Ramos (cell line): Measurements from ENCODE around the gene CD82.

Experiments
- in situ Hi-C: fragments of 300-500 bp; cut with MboI; formaldehyde crosslinking; loops from one replicate; pipeline ENCODE4 v1.14.3; 2022; ENCODE audit warnings: low sequenced_read_pairs; ENCODE audit not compliant: unreplicated experiment

Gene CD82

DNA sequence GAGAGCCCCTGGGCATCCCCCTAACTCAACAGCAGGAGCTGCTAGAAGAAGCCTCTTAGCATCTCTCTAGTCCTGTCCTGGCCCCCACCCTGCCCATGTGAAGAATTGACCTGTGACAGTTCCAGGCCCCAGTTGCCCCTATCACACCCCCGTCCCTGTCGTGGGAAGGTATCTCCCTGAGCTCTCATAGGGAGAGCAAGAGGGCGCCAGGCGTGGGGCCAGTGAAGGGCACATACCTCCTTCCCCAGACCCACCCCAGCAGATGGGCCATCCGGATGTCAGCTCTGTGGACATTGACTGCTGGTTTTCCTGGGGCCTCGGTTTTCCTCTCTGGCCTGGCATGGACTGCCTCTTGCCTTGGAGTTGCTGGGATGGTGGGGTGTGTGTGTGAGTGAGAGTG lies 29.5 kb downstream of the CD82 start:
- in situ Hi-C loops: no loop called here

DNA sequence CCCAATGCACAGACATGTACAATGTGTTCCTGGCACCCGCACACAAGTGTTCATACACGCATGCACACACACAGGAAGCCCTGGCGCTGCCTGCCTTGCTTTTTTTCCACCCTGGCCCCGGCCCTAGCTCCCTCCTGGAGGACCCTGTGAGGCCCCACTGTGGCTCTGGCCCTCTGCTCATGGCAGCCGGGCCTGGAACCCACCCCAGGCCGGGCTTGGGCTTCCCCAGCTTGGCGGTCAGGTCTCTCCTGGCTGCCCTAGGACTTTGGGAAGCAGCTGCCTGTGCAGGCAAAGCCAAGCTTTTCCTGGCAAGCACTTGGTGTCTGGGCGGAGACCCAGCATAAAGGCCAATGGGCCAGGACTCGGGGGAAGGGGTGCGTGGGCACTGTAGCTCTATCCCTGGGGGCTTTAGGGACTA lies 30.5 kb downstream of the CD82 start:
- in situ Hi-C loops: no loop called here

DNA sequence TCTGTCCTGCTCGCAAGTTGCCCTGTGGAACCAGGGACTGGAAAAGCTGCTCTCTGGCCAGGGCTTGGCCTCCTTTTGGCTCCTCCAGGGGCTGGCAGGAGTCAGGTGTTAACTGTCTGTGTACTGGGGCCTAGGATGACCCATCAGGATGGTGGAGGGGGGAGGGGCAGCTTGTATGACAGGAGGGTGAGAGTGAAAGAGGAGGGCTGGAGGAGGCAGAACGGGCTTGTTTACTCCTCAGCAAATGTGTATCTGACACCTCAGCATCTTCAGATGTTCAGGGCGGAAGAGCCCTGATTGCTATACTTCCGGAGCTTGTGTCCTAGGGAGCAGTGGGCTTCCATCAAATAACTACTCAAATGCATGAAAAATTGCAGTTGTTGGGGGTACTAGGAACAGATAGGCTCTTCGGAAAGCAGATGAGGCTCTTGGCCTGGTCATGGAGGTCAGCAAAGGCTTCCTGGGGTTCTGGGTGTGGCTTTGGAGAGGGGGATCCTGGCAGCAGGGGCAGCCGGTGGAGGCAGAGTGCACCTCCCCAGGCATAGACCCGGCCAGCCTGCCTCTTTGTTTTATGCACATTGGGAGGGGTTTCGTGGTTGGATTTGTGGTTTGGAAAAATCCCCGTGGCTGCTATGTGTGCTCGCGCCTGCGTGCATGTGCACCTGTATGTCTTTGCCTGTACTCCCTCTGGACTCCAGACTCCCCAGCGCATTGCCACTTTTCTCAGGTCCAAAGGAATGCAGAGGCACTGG lies 31.2 kb downstream of the CD82 start:
- in situ Hi-C loops: no loop called here

DNA sequence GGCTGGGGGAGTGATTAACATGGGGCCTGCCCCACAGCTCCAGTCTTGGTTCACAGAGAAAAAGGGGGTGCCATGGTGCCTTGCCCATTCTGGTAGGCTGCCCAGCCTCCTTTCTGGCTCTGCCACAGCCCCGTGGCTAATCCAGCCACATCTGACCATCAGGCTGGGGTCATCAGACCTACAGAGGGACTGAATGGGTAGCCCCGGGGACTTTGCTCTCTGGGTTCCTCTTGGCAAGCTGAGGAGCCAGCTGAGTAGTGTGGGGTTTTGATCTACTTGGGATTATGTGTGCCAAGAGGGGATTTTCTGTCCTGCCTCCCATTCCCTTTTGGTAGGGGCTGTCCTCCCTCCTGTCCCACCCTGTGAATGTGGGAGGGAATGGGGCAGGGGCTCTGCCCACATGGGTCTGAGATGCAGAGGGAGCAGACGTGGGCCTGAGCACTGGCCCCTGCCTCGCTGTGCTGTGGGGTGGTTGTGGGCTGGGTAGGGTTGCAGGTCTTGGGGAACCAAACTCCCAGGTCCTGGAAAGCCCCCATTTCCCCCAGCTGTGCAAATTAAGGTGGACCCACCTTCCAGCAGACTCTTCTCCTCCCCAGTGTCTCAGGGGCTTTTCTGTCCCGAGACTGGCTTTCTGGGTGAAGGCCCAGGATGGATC lies 32.0 kb downstream of the CD82 start:
- in situ Hi-C loops: no loop called here

DNA sequence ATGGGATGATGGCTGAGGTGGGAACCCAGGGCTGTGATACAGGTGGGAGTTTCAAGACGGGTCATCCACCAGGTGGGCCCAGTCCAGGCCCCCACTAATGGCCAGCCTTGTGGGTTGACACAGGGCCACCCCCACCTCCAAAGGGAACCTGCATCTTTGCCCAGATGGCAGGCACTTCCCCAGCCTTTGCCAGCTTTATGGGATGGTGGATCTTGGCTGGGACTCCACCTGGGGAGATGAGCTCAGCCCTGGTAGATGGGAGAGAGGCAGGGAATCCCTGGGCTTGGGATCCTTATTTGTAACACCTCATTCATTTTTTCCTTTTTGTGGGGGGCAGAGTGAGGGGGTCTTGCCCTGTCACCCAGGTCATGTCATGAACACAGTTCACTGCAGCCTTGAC lies 33.4 kb downstream of the CD82 start:
- in situ Hi-C loops: no loop called here

DNA sequence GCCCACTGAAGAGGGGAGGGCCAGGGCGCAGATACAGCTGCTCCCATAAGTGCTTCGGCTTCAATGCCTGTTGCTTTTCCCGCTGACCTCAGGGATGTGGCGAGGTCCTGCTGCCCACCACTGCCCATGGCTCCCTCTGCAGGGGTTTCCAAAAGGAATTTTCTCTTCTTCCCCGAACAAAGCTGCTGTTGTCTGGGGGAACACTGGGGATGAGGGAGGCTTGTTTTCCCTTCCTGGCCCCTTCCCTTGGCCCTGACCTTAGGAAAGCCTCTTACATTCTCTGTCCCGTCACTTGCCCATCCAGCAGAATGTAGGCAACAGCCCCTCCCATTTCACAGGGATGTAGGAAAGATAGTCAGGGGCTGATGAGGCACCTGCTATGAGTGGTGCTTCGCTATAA lies 34.8 kb downstream of the CD82 start:
- in situ Hi-C loops: loop anchor here (5.0 kb wide), 1 partner anchor 33 kb away; the partner anchor contains the start of gene CD82

DNA sequence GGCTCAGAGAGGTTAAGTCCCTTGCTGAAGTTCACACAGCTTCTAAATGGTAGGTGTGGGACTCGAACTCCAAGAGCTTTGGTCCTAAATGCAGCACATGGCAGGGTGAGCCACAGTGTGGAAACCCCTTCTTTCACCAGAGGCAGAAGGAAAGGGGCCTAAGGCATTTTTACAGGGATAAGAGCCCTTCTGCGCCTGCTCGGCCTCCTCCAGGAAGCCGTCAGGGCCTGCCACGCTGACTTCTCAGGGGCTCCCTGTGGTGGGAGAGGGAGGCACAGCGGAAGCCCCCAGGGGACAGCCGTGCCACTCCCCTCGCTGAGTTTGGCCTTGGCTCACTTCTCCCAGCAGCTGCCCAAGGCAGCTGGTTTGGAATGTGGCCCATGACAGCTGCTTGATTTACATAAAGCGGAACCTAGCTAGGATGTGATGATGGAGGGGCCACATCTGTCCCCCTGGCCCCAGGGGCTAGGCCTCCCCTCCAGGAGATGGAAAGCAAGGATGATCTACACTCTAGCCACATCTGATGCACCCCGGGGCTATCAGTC lies 35.4 kb downstream of the CD82 start:
- in situ Hi-C loops: loop anchor here (5.0 kb wide), 1 partner anchor 34 kb away; the partner anchor contains the start of gene CD82

DNA sequence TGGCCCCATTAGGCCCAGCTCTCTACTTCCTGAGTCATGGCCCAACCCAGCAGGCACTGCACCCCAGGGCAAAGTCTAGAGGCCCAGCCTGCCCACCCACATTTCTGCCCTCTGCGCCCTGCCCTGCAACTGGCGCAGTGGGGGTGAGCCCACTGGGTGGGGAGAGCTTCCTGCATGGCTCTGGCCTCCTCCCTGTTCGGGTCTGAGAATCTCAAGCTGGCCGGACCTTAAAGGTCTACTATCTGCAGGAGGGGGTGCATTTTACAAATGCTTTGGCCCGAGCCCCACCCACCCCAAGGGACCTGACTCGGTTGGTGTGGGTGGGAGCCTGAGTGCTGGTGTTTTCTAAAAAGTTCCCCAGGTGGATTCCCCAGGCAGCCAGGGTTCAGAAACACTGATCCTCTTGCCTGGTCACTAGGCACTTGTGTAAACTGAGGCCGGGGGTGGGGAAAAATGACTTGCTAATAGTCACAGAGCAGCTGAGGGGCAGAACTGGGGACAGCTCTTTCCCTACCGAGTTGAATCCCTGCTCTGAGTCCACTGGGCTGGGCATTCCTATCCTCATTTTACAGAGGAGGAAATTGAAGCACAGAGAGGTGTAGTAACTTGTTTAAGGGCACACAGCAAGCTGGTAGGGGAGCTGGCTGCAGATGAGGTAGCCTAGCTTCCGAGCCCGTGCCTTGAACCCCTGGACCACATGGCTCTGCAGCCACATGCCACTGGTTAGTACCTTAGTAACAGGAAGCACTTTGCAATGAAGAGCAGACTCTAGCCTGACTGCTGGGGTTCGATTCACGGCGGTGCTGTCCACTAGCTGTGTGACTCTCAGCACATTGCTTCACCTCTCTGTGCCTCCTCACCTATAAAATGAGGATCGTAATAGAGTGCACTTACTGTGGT lies 36.3 kb downstream of the CD82 start:
- in situ Hi-C loops: loop anchor here (5.0 kb wide), 1 partner anchor 34 kb away; the partner anchor contains the start of gene CD82

DNA sequence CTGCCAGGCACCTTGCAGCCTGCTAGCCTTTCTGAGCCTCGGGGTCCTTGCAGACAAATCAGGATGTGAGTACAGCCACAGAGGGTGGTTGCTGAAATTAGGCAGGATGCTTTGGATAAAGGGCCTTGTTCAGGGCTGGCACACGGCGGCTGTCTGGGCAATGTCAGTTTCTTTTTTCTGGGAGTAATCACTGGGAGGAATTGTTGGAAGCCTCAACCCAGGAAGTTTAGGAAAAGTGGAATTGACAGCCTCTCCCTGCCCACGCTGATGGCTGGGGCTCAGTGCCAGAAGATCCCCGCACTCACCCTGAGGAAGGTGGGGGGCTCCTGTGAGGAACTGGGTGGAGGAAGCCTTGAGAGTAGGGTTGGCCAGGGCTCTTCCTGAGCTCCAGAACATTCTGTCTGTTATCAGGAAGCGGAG lies 37.4 kb downstream of the CD82 start:
- in situ Hi-C loops: loop anchor here (5.0 kb wide), 1 partner anchor 36 kb away; the partner anchor contains the start of gene CD82

DNA sequence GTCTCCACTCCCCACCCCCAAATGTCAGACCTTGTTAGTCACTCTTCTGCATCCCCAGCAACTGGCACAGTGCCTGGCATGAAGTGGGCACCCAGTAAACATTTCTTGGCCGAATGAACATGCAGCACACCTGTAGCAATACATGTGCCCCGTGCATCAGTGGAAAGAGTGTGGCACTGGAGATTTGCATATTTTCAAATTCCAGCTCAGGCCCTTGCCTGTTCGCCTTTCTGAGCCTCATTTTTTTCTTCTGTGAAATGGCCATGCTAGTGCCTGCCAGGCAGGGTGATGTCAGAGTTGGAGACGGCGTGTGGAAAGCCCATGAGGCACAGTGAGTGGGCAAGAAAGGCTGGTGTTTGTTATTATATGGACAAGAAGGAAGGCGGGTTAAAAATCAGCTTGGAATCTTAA lies 38.7 kb downstream of the CD82 start:
- in situ Hi-C loops: loop anchor here (5.0 kb wide), 1 partner anchor 37 kb away; the partner anchor contains the start of gene CD82

DNA sequence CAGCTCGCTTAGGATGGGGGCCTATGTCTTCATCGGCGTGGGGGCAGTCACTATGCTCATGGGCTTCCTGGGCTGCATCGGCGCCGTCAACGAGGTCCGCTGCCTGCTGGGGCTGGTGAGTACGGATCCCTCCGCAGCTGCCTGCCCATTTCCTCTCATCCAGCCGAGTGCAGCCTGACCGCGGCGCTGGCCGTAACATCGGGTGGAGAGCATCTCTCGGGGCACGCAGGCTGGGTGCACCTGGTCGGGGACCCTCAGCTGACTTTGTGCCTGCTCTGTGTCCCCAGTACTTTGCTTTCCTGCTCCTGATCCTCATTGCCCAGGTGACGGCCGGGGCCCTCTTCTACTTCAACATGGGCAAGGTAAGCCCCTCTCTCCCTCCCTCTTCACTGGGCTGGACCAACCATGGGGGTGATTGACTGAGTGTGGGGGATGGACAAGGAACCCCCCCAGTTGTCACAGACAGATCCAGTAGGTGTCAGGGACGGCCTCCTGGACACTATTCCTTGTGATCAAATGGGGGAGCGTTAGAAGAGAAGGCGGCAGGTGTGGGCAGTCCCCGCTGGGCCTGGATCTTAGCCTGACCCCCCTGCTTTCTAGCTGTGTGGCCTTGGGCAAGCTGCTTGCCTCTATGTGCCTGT lies 39.7 kb downstream of the CD82 start:
- in situ Hi-C loops: no loop called here

DNA sequence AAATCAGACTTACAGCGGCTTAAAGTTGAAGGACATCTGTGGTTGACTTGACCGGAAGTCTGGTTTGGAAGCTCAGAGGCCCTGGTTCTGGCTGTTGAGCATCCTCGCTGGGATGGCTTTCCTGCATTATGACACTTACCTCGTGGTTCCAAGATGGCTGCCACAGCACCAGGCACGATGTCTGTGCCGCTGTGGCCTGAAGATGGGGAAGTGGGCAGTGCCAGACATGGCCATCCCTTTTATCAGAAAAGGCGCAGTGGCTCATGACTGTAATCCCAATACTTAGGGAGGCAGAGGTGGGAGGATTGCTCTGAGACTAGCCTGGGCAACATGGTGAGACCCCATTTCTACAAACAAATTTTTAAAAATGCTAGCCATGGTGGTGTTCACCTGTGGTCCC lies 40.5 kb downstream of the CD82 start:
- in situ Hi-C loops: no loop called here

DNA sequence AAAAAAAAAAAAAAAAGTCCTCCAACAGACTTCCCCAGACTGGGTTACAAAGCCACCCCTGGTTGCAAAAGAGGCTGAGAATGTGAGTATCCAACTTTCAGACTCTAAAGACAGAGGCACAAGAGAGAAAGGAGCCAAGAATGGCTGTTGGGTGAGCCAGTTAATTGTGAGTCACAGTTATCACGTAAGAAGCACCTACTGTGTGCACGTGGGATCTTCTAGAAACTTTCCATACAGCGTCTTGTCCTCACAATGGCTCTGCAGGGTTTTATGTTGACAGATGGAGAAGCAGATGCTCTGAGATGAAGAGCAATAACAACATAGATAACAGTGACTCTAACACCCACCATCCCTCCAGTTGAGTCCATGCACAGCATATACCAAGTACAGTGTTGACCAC lies 41.0 kb downstream of the CD82 start:
- in situ Hi-C loops: no loop called here

DNA sequence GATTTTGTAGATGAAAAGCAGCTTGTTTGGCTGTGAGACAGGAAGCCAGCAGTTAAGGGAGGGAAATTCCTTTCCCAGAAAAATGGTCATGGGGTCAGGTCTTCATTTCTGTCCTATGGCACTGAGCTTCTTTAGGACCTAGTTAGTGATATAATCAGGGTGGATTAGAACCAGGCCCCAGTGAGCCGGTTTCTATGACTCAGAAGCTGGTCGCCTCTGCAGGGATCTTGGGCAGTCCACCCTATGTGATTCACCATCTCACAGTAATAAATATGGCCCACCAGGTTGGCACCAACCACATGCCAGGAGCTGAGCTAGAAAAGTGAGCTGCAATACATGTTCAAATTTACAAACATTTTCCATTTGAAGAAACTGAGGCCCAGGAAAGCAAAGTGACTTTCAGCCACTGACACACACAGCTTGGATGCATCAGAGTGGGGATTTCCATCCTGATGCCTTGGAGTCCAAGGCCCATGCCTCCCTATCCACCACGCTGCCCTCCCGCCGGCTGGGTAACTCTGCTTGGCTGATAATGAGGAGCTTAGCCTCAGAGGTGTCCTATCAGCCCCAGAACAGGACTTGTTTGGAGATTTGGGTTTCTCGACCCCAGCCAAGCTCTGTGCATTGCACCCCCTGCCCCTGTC lies 42.0 kb downstream of the CD82 start:
- in situ Hi-C loops: no loop called here

DNA sequence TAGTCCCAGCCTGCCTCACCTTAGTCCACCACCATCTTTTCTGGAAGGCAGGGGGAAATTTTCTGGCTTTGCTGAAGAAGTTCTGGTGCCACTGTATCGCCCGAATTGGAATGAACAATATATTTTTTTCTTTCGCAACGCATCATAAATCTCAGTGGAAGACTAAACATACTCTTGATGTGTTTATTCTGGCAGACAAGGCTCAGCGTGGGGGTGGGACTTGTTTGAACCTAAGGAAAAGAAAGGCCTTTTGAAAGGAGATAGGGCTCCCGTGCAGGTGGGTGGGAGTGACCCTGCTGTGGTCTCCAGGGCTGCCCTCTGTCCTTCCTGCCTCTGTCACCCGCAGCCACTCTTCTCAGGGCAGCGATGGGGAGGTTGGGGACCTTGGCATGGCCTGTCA lies 42.5 kb downstream of the CD82 start:
- in situ Hi-C loops: no loop called here

DNA sequence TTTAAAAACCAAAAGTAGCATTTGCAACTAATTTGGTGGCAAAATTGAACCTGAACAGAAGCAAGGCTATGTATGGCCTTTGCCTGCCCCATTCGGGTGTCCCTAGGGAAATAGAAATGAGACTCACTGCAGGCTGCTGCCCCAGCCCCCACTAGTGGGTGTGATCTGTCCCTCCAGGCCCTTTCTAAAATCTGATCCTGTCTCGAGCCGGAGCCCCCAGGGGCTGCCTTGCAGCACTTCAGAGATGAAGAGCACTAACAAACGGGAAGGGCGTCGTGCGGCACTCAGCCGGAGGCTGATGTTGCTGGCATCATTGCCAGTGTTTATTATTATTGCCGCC lies 43.2 kb downstream of the CD82 start:
- in situ Hi-C loops: no loop called here

DNA sequence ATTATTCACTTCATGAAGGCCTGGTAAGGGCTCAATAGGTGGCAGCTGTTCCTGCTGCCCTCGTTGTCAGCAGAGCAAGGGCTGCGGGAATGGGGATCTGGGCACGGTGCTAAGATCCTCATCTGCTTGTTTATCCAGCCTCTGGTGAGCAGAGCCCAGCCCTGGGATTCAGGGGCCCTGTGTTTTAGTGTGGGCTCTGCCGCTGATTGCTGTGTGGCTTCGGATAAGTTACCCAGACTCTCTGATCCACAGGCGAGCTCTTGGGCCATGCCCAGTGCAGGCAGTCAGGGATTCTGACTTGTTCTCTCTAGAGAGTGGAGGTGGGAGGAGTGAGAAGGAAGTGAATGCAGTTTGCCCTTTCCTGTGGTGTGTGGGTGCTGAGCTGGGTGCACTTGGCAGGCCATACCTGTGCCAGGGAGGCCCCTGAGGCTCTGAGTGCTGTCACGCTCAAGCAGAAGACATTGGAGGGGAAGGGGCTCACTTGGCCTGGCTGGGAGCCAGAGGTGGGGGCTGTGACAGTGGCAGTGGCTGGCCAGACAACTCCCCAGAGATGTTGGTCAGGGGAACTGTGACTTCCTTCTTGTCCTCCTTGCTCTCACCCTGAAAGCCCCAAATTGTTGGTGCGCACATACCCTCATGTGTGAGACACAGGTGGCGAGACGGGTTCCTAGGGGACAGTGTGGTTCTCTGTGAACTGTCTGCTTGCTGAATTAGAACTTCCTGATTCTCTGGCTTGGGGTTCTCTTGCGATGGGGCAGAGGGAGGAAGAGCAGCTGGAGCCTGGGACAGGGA lies 43.7 kb downstream of the CD82 start:
- in situ Hi-C loops: no loop called here

DNA sequence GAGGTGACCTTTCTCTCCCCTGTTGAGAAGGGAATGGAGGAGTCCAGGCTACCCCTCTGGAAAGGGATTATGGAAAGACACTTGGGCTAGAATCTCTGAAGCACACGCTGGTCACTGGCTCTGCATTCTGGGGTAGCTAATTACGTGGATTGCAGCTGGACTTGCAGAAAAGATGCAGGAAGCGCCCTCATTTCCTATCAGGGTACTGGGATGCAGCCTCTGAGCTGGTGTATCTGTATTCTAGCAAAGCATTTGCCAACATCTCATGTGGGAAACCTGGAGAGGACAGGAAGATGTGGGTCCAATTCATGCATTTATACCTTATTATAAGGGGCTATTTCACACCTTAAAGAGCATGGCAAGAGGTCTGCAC lies 44.3 kb downstream of the CD82 start:
- in situ Hi-C loops: no loop called here
